ENCODE measurements around the gene CLEC17A. TPM values are rescaled to one million over a fixed set of nuclear protein-coding genes. Genes with fewer than 3 reads are reported as not detected.
"Not testable (repeated sequence)": the region's sequence is repeated elsewhere in the genome, so short reads cannot be mapped to it uniquely, and the experiment has no call there.

CLEC17A gene, protein sequence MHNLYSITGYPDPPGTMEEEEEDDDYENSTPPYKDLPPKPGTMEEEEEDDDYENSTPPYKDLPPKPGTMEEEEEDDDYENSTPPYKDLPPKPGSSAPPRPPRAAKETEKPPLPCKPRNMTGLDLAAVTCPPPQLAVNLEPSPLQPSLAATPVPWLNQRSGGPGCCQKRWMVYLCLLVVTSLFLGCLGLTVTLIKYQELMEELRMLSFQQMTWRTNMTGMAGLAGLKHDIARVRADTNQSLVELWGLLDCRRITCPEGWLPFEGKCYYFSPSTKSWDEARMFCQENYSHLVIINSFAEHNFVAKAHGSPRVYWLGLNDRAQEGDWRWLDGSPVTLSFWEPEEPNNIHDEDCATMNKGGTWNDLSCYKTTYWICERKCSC
- total RNA-seq = 1 to 10 TPM; 1.2 to 1.3 TPM

- CTCF ChIA-PET = no interaction called here
- POLR2A ChIA-PET = no interaction called here
Measured at GRCh38 chr19:14582894-14583340, at the start of gene CLEC17A. CLEC17A (plus strand) TSS chr19:14583084; CDS start chr19:14583161, 77 bp downstream.

- ChIA-PET CTCF (interaction anchor here (0.6 to 1.0 kb wide), 2 partner anchors 256 to 558 kb away, joined by 3 read pairs; no protein-coding TSS in a partner anchor), POLR2A (no interaction called here)
Measured at GRCh38 chr19:14533450-14533849, 49.4 kb upstream of the CLEC17A start.

GRCh38 chr19:14536926-14537692 is 45.8 kb upstream of the CLEC17A start:
- POLR2A ChIA-PET = interaction anchor here (0.6 to 0.8 kb wide), 2 partner anchors 29 to 178 kb away, joined by 5 read pairs; no protein-coding TSS in a partner anchor

GRCh38 chr19:14540741-14541525 is 42.0 kb upstream of the CLEC17A start:
- POLR2A ChIA-PET = no interaction called here
- CTCF ChIA-PET = no interaction called here

More at GRCh38 chr19:14536926-14537692, 45.8 kb upstream of the CLEC17A start:
- CTCF ChIA-PET = interaction anchor here (0.7 to 1.6 kb wide), 4 partner anchors 14 to 741 kb away, joined by 3 read pairs; no protein-coding TSS in a partner anchor

GRCh38 chr19:14541979-14542378 is 40.9 kb upstream of the CLEC17A start:
- ChIA-PET POLR2A (interaction anchor here (0.6 kb wide), 1 partner anchor 23 kb away, joined by 4 read pairs; no protein-coding TSS in a partner anchor), CTCF (interaction anchor here (0.7 kb wide), 2 partner anchors 131 to 159 kb away, joined by 3 to 4 read pairs; no protein-coding TSS in a partner anchor)

DNA sequence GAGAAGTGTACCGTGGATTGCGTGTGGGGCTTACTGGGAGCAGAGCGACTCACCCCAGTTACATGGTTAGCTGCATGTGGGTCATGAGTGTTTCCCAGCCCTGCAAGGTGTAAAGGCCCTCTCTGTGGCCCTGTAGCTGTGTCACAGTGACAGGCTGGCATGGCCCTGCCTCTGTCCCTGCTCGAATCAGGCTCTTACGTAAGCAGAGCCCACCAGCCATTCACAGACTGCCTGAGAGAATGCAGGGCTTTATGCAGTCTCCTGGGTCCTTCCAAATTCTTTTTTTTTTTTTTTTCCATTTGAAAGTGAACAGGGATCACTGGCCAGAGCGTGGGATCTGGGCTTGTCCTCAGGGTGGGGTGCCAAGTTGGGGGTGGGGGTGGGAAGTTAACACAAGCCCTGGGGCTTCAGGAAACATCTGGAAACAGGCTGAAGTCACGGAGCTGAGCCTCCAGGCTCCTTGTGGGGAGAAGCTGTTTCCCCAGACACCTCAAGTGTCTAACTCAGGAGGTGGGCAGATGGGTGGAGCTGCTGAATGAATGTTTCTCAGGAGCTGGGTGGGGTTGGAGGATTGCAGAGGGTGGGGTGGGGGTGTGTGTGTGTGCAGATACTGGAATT is 40.1 kb upstream of the CLEC17A start:
- CTCF ChIA-PET = interaction anchor here (0.7 to 2.4 kb wide), 2 partner anchors 14 to 131 kb away, joined by 4 to 7 read pairs; no protein-coding TSS in a partner anchor
- POLR2A ChIA-PET = interaction anchor here (0.6 kb wide), 1 partner anchor 24 kb away, joined by 4 read pairs; no protein-coding TSS in a partner anchor

GRCh38 chr19:14544047-14544446 is 38.8 kb upstream of the CLEC17A start:
- ChIA-PET CTCF (interaction anchor here (2.4 kb wide), 1 partner anchor 13 kb away, joined by 7 read pairs; no protein-coding TSS in a partner anchor), POLR2A (no interaction called here)

DNA sequence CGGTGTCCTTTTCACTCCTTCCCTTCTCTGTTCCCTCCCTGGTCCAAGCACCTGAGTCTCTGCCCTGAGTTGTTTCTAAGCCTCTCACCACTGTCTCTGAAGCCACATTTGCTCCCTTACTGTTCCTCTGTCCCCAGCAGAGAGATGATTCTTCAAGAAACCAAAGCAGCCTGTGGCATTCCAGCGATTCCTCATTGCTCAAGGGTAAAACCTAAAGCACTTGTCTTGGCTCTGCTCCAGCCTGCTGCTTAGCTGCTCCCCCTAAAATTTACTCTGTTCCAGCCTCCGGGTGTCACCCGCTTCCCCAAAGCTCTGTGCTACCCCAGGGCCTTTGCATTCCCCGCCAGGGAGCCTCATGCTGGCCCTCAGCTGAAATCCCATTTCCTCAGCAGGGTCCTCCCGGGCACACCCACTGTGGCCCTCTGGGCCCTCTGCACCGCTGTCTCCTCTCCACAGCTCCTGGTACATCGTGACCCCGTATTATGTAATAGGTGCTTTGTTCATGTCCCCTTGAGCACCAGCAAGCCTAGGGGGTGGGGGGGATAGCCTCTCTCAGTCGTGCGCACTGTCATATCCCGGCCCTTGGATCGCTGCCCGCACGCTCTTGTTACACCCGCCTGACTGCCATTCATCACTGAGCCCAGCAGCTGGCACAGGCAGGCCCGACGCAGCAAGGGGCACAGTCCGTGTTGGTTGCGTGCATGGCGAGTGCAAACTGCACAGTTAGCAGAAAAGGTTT is 37.7 kb upstream of the CLEC17A start:
- POLR2A ChIA-PET = no interaction called here
- CTCF ChIA-PET = interaction anchor here (1.1 to 2.4 kb wide), 2 partner anchors 12 to 62 kb away, joined by 5 to 7 read pairs; no protein-coding TSS in a partner anchor

DNA sequence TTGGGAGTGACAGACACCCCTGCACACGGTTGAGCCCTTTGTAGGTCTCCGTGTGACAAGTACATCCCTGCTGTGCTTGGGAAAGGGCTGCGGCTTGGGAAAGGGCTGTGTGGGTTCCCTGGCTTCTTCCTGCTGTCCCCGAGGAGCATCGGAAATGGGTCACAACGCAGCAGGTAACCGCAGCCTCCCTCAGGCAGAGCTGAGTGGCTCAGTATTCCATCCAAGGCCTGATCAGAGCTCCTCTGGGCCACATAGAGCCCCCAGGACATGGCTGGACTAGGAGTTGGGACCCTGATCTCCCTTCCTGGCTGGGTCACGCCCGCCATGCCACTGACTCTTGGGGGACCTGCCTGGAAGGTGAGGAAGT is 37.2 kb upstream of the CLEC17A start:
- CTCF ChIA-PET = no interaction called here
- POLR2A ChIA-PET = no interaction called here

DNA sequence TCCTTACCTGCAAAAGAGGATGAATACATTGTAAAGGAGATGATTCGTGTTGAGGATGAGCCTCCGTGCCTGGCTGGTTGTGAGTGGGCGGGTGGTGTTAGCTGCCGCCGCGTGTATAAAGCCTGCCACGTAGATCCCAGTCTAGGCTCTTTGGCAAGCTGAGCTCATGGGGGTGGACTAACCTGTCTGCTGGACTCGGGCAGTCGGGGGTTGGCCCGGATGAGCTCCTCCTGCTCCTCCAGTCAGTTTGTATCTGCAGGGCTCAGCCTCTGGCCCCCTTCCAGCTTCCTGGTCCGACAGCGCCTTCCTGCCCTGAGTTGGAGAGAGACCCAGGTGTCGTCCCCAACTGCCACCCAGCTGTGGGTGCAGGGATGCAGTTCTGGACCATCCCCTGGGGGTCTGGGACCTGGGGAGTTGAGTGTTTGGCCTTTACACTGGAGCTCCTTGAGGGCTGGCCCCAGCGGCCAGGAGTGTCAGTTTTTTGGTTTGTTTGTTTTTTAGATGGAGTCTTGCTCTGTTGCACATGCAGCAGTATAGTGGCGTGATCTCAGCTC is 32.6 kb upstream of the CLEC17A start:
- ChIA-PET POLR2A (no interaction called here), CTCF (interaction anchor here (0.9 to 1.7 kb wide), 4 partner anchors 11 to 136 kb away, joined by 3 to 6 read pairs (median 4); no protein-coding TSS in a partner anchor)

- POLR2A ChIA-PET = not testable (repeated sequence)
- CTCF ChIA-PET = interaction anchor here (1.0 to 1.7 kb wide), 2 partner anchors 12 to 15 kb away, joined by 3 to 6 read pairs; no protein-coding TSS in a partner anchor
Measured at GRCh38 chr19:14551134-14552005, 31.5 kb upstream of the CLEC17A start.

DNA sequence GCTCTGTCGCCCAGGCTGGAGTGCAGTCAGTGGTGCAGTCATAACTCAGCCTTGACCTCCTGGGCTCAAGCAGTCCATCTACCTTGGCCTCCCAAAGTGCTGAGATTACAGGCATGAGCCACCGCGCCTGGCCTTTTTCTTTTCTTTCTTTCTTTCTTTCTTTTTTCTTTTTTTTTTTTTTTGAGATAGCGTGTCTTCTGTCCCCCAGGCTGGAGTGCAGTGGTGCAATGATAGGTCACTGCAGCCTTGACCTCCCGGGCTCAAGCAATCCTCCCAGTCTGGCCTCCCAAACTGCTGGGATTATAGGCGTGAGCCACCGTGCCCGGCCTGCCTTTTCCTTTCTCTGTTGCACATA is 30.9 kb upstream of the CLEC17A start:
- POLR2A ChIA-PET, CTCF ChIA-PET: not testable (repeated sequence)

GRCh38 chr19:14553042-14553938 is 29.6 kb upstream of the CLEC17A start:
- CTCF ChIA-PET = interaction anchor here (0.6 kb wide), 2 partner anchors 41 to 302 kb away, joined by 3 to 4 read pairs; no protein-coding TSS in a partner anchor
- POLR2A ChIA-PET = no interaction called here

DNA sequence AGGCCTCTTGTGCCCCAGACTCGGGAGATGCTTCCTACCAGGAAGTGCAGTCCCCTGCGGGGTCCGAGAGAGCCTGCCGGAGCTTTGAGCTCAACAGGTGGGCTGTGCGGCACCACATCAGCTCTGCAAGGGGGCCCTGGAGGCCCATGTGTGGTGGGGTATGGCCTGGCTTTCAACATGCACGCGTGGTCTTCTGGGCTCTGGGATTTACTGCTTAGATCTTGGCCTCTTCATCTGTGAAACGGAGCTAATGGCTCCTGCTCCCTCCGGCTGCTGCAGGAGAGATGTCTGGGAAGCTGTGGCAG is 29.0 kb upstream of the CLEC17A start:
- ChIA-PET POLR2A (interaction anchor here (0.6 kb wide), 1 partner anchor 22 kb away, joined by 3 read pairs; no protein-coding TSS in a partner anchor), CTCF (interaction anchor here (0.6 kb wide), 2 partner anchors 42 to 301 kb away, joined by 3 to 4 read pairs; no protein-coding TSS in a partner anchor)

GRCh38 chr19:14554382-14554812 is 28.5 kb upstream of the CLEC17A start:
- ChIA-PET CTCF (interaction anchor here (0.6 to 0.7 kb wide), 2 partner anchors 23 to 301 kb away, joined by 3 read pairs; no protein-coding TSS in a partner anchor), POLR2A (interaction anchor here (0.6 to 0.7 kb wide), 2 partner anchors 22 to 129 kb away, joined by 3 to 6 read pairs; no protein-coding TSS in a partner anchor)
